HepG2 (cell line): ENCODE results near the gene CRHBP. TPM values are rescaled to one million over a fixed set of nuclear protein-coding genes. Genes with fewer than 3 reads are reported as not detected.

ENCODE experiments used
- ATAC-seq: fragments of 200-7000 bp; cut with Tn5 transposase; 3 replicates; pipeline ENCODE4 v1.9.1; 2020; ENCODE audit warnings: mild to moderate bottlenecking, moderate library complexity
- BruUV-seq: library from RNA; stranded (reverse); fragments of 400-500 nt; replicated peaks from 2 replicates; lab custom pipeline; 2021; lab: Mats Ljungman, UMichigan
- CTCF ChIA-PET: fragments of 300-600 bp; formaldehyde crosslinking; extraction: SDS; loops from one replicate; lab custom pipeline; 2021; ENCODE audit warnings: low total read pairs, inconsistent platforms, low intra/inter-chr PET ratio; lab: Yijun Ruan, JAX
- POLR2A ChIA-PET: fragments of 350-600 bp; sonication (Branson Sonifier 250); formaldehyde crosslinking; loops from one replicate; lab custom pipeline; 2020; ENCODE audit warnings: antibody characterized with exemption, inconsistent platforms; lab: Yijun Ruan, JAX
- DNase-seq: peaks from one replicate; pipeline ENCODE4 v3.0.0-alpha.2; 2015; ENCODE audit warnings: low spot score
- FAIRE-seq: peaks from 3 replicates; lab custom pipeline; 2011; peaks lifted over from hg19 to GRCh38; lab: Jason Lieb, UNC
- H2AFZ ChIP-seq: one replicate; pipeline ENCODE4 v1.6.1; 2011; ENCODE audit warnings: low read length, inconsistent platforms
- H3K27ac ChIP-seq: fragments of 300-600 bp; 3 replicates; pipeline ENCODE4 v1.8.0; 2011; ENCODE audit warnings: mixed run types, mild to moderate bottlenecking, mixed read lengths, low read length, inconsistent platforms; ENCODE audit not compliant: insufficient read depth; ENCODE audit errors: extremely low read length
- H3K27me3 ChIP-seq, 2 experiments: fragments of 200-600 bp in 1 of 2; 2 replicates in 1 of 2; 3 replicates in 1 of 2; pipeline versions ENCODE4 v1.6.0 to v1.8.0; 2011; ENCODE audit warnings: low read length in 2 of 2, mild to moderate bottlenecking in 2 of 2, moderate library complexity in 2 of 2, inconsistent platforms in 1 of 2; ENCODE audit not compliant: insufficient read depth in 2 of 2, control insufficient read depth in 1 of 2
- H3K36me3 ChIP-seq, 2 experiments: fragments of 200-600 bp in 1 of 2; replicated peaks in 1 of 2; 2 replicates in 1 of 2; 3 replicates in 1 of 2; pipeline versions ENCODE4 v1.5.1 to v1.8.0; 2011; ENCODE audit warnings: low read length in 2 of 2, inconsistent platforms in 1 of 2; ENCODE audit not compliant: insufficient read depth in 2 of 2, control insufficient read depth in 1 of 2
- H3K4me1 ChIP-seq: 2 replicates; pipeline ENCODE4 v1.5.1; 2012; ENCODE audit warnings: low read length, inconsistent platforms; ENCODE audit not compliant: insufficient read depth
- H3K4me2 ChIP-seq: 2 replicates; pipeline ENCODE4 v1.6.0; 2011; ENCODE audit warnings: low read depth, low read length, inconsistent platforms
- H3K4me3 ChIP-seq, 3 experiments: fragments of 200-600 bp in 1 of 3; sonication (generic), shearing (Covaris generic) in 1 of 3; replicated peaks in 1 of 3; 2 replicates each; pipeline ENCODE4 v1.5.1; 2011 to 2016; ENCODE audit warnings: low read length in 3 of 3, inconsistent platforms in 2 of 3, low read depth in 2 of 3, mild to moderate bottlenecking in 2 of 3, control low read depth in 1 of 3, mixed read lengths in 1 of 3; ENCODE audit not compliant: insufficient read depth in 1 of 3
- H3K79me2 ChIP-seq: one replicate; pipeline ENCODE4 v1.6.1; 2011; ENCODE audit warnings: low read length, inconsistent platforms; ENCODE audit not compliant: insufficient read depth
- H3K9ac ChIP-seq: 2 replicates; pipeline ENCODE4 v1.6.0; 2011; ENCODE audit warnings: mild to moderate bottlenecking, low read depth, low read length, inconsistent platforms; ENCODE audit not compliant: insufficient read depth
- H3K9me3 ChIP-seq: 2 replicates; pipeline ENCODE4 v1.5.1; 2012; ENCODE audit warnings: mild to moderate bottlenecking, low read length
- H4K20me1 ChIP-seq: 2 replicates; pipeline ENCODE4 v1.6.0; 2011; ENCODE audit warnings: inconsistent platforms, mild to moderate bottlenecking, low read length, moderate library complexity; ENCODE audit not compliant: insufficient read depth
- CEBPB ChIP-seq: IDR thresholded peaks from 2 replicates; pipeline ENCODE4 v1.6.1; 2011; ENCODE audit warnings: low read depth, low read length, improper control_type of control experiment, borderline replicate concordance
- FOXA1 ChIP-seq, 2 experiments: fragments of 450-650 bp in 1 of 2; sonication (generic) in 1 of 2; formaldehyde crosslinking in 1 of 2; IDR thresholded peaks; 2 replicates each; pipeline versions ENCODE4 v1.4.0 to v1.6.1; 2016 to 2020; ENCODE audit warnings: missing genetic modification reagents in 1 of 2
- FOXA3 ChIP-seq: IDR thresholded peaks from 2 replicates; pipeline ENCODE4 v1.6.1; 2016; ENCODE audit warnings: missing genetic modification reagents, missing compliant biosample characterization
- HNRNPK ChIP-seq: fragments of 200-400 bp; formaldehyde crosslinking; IDR thresholded peaks from 2 replicates; pipeline ENCODE4 v1.6.1; 2018; ENCODE audit warnings: low read length, low read depth, moderate library complexity, mild to moderate bottlenecking; ENCODE audit not compliant: poor library complexity, severe bottlenecking
- NPAS2 ChIP-seq: sonication (generic); formaldehyde crosslinking; IDR thresholded peaks from 2 replicates; pipeline ENCODE4 v1.8.0; 2022; ENCODE audit warnings: mild to moderate bottlenecking, missing genetic modification reagents, borderline replicate concordance
- SNAPC2 ChIP-seq: sonication (generic); formaldehyde crosslinking; IDR thresholded peaks from 2 replicates; pipeline ENCODE4 v1.8.1; 2022; ENCODE audit warnings: mild to moderate bottlenecking, missing genetic modification reagents
- SP4 ChIP-seq: sonication (generic); formaldehyde crosslinking; IDR thresholded peaks from 2 replicates; pipeline ENCODE4 v1.8.1; 2023; ENCODE audit warnings: mild to moderate bottlenecking, missing genetic modification reagents
- WGBS: methylation state at CpG from one replicate; pipeline ENCODE4 v1.1.6; 2017; ENCODE audit warnings: low lambda C conversion rate; 5-methylcytosine and 5-hydroxymethylcytosine counted together
- in situ Hi-C: cut with HindIII; loops from 2 replicates; pipeline ENCODE4 v1.10.0; 2017; ENCODE audit warnings: low pct_unique_long_range_greater_than_20kb; ENCODE audit not compliant: extremely low pct_ligation_motif_present
- intact Hi-C: fragments of 100-400 bp; cut with micrococcal nuclease; formaldehyde crosslinking; loops from one replicate; pipeline ENCODE4 v1.10.0; 2022; ENCODE audit not compliant: unreplicated experiment
- polyA plus RNA-seq, 8 experiments: library from polyadenylated mRNA; depleted of rRNA in 3 of 8; stranded (reverse) in 7 of 8; unstranded in 1 of 8; fragments of >200 nt; fragmentation: Illumina TruSeq in 4 of 8; extraction: Trizol in 4 of 8; gene quantifications; 2 replicates each; pipeline versions ENCODE4 v1.2.1 to v1.2.3, GENCODE V29; 2011 to 2016; ENCODE audit warnings: low read depth in 4 of 8, missing spikeins in 1 of 8, mixed read lengths in 1 of 8; ENCODE audit not compliant: insufficient read depth in 1 of 8
- total RNA-seq, 5 experiments: library from RNA; depleted of rRNA; stranded (reverse); fragments of >200 nt; fragmentation: Illumina TruSeq; extraction: Trizol; gene quantifications; 2 replicates each; pipeline ENCODE4 v1.2.3, GENCODE V29; 2016; ENCODE audit warnings: low read depth in 1 of 5
- TF ChIP-seq, protein P1 (sequence below): sonication (generic); formaldehyde crosslinking; IDR thresholded peaks from 2 replicates; pipeline ENCODE4 v1.4.0; 2020; ENCODE audit warnings: missing genetic modification reagents, borderline replicate concordance

CRHBP gene
- total and polyA plus RNA-seq, 2 of the 13 experiments (the other 11 are each of a cell fraction or from before 2014, with no cell fraction given): not detected

DNA sequence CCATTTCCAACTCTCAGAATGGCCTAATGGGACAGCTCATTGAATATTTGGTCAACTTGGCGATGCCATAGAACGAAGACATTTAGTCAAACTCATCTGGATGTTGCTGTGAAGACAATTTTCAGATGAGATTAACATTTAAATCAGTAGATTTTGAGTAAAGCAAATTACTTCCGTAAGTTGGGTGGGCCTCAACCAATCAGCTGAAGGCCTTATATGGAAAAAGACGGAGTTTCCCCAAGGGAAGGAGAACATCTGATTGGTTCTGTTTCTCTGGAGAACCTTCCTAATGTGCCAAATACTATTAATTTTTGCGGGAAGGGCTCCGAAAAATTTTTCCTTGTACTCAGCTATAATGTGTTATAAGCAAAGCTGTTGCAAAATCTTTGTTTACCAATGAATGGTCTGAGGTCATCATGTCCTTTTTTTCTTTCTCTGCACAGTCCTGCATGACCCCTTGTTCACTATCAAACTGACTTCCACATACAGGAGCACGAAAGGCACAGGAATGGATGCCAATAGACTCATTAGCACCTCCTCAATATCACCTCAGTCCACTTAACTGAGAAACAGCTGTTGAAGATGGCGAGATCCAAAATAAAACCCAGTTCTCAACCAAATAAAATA is 27.8 kb downstream of the CRHBP start:
- Histone ChIP-seq H2AFZ (no peak overlapping the region), H3K79me2 (no peaks in the 10 kb centered on the region), H3K27me3 (no peaks in the 10 kb centered on the region), H3K4me1 (peaks cover 5% of the 10 kb centered on the region; the same call in 1 of the 2 replicates), H3K9me3 (no peaks in the 10 kb centered on the region), H3K4me3 (no peak overlapping the region), H3K9ac (no peak overlapping the region), H3K36me3 (no peaks in the 10 kb centered on the region), H4K20me1 (no peaks in the 10 kb centered on the region), H3K27ac (no peak overlapping the region), H3K4me2 (no peak overlapping the region)
- DNase-seq: no peak
- FAIRE-seq: no peak
- ATAC-seq: no peak
- ChIA-PET POLR2A (no interaction called here), CTCF (no interaction called here)
- intact Hi-C loops: no loop called here
- in situ Hi-C loops: no loop called here
- BruUV-seq: no TSS peak
- WGBS: 31% methylated on average over 8 of the region's 8 CpGs
- no peak for TF ChIP-seq FOXA1 (IDR thresholded peaks at IDR 0.05)
- TF ChIP-seq FOXA1 (CRISPR knock-in tag; IDR thresholded peaks at IDR 0.05): peak; percentile 46; the same call in 1 of the 2 replicates
- TF ChIP-seq SP4: no peak
- TF ChIP-seq HNRNPK: no peak
- peak; percentile 32; the same call in 1 of the 2 replicates for TF ChIP-seq CEBPB
- no peak for TF ChIP-seq SNAPC2 (CRISPR knock-in tag)
- TF ChIP-seq FOXA3 (CRISPR knock-in tag): peak; percentile 46
- TF ChIP-seq NPAS2 (CRISPR knock-in tag): no peak
- TF ChIP-seq, protein P1, sequence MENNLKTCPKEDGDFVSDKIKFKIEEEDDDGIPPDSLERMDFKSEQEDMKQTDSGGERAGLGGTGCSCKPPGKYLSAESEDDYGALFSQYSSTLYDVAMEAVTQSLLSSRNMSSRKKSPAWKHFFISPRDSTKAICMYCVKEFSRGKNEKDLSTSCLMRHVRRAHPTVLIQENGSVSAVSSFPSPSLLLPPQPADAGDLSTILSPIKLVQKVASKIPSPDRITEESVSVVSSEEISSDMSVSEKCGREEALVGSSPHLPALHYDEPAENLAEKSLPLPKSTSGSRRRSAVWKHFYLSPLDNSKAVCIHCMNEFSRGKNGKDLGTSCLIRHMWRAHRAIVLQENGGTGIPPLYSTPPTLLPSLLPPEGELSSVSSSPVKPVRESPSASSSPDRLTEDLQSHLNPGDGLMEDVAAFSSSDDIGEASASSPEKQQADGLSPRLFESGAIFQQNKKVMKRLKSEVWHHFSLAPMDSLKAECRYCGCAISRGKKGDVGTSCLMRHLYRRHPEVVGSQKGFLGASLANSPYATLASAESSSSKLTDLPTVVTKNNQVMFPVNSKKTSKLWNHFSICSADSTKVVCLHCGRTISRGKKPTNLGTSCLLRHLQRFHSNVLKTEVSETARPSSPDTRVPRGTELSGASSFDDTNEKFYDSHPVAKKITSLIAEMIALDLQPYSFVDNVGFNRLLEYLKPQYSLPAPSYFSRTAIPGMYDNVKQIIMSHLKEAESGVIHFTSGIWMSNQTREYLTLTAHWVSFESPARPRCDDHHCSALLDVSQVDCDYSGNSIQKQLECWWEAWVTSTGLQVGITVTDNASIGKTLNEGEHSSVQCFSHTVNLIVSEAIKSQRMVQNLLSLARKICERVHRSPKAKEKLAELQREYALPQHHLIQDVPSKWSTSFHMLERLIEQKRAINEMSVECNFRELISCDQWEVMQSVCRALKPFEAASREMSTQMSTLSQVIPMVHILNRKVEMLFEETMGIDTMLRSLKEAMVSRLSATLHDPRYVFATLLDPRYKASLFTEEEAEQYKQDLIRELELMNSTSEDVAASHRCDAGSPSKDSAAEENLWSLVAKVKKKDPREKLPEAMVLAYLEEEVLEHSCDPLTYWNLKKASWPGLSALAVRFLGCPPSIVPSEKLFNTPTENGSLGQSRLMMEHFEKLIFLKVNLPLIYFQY (CRISPR knock-in tag): no peak
